ENCODE measurements around the gene P2RX1. TPM values are rescaled to one million over a fixed set of nuclear protein-coding genes. Genes with fewer than 3 reads are reported as not detected.

Gene P2RX1
- total and polyA plus RNA-seq, 2 of the 4 experiments (the other 2 are of a cell fraction): not detected

- no TSS peak for BruUV-seq (replicated peaks)
- in situ Hi-C loops (cut with MboI; ENCODE audit: low sequenced_read_pairs): no loop called here
Measured at GRCh38 chr17:3864534-3864933, 51.7 kb downstream of the P2RX1 start.

More at GRCh38 chr17:3864534-3864933, 51.7 kb downstream of the P2RX1 start:
- H2BK5ac ChIP-seq (ENCODE audit: low read depth, low read length, poor library complexity, severe bottlenecking): no peak overlapping the region
- no peak for TF ChIP-seq FOS (IDR thresholded peaks at IDR 0.05; ENCODE audit: low read depth, low read length)
- H3K9me1 ChIP-seq (ENCODE audit: insufficient read depth, low read length): no peaks in the 10 kb centered on the region
- no peak overlapping the region for H2AK5ac ChIP-seq (ENCODE audit: low read depth, low read length)
- ATAC-seq (ENCODE audit: low read depth) (no peak), DNase-seq (no peak)
- H4K5ac ChIP-seq (ENCODE audit: low read depth, low read length): no peak overlapping the region
- no peaks in the 10 kb centered on the region for H3K79me1 ChIP-seq (ENCODE audit: low read depth in 1 of 2, low read length in 2 of 2)
- H3K4ac ChIP-seq (ENCODE audit: low read depth, low read length): no peak overlapping the region
- H3K4me2 ChIP-seq (ENCODE audit: low read depth, low read length): no peak overlapping the region
- CTCF ChIA-PET: no interaction called here
- H2AFZ ChIP-seq (replicated peaks; ENCODE audit: low read length, poor library complexity): no peak overlapping the region
- no peaks in the 10 kb centered on the region for H3K9me3 ChIP-seq (ENCODE audit: control insufficient read depth, insufficient read depth, low read length)
- dilution Hi-C loops (cut with HindIII; ENCODE audit: low sequenced_read_pairs, unreplicated experiment) (no loop called here), intact Hi-C loops (cut with micrococcal nuclease) (loop anchor here (10.0 kb wide), 1 partner anchor 210 kb away; no protein-coding TSS in a partner anchor)
- peak overlapping the region; percentile 45 for H2AK9ac ChIP-seq (replicated peaks; ENCODE audit: low read depth, low read length, poor library complexity)
- no peak overlapping the region for H3K56ac ChIP-seq (ENCODE audit: extremely low read depth, insufficient read depth, low read length)
- H2BK120ac ChIP-seq (ENCODE audit: low read depth, low read length): no peak overlapping the region
- no peak overlapping the region for H4K8ac ChIP-seq (ENCODE audit: low read depth in 2 of 2, low read length in 2 of 2)
- no peak overlapping the region for H2BK15ac ChIP-seq (ENCODE audit: low read depth, low read length)
- H3K4me3 ChIP-seq (ENCODE audit: insufficient read depth, low read depth, low read length): no peak overlapping the region
- H3K9ac ChIP-seq (ENCODE audit: low read depth, low read length): no peak overlapping the region
- WGBS, 2 experiments (ENCODE audit: extremely low coverage in 2 of 2, insufficient read length in 1 of 2): 100% methylated on average over 3 of the region's 10 CpGs; no CpG with 5 or more reads in 1 of the 2 experiments
- no peaks in the 10 kb centered on the region for H3K4me1 ChIP-seq (ENCODE audit: control insufficient read depth, insufficient read depth, low read length)
- peaks cover 14% of the 10 kb centered on the region for H3K36me3 ChIP-seq (ENCODE audit: control insufficient read depth, insufficient read depth, low read length)
- no peak overlapping the region for H3K27ac ChIP-seq (ENCODE audit: insufficient read depth, low read length)
- no peaks in the 10 kb centered on the region for H3K27me3 ChIP-seq (ENCODE audit: control insufficient read depth, insufficient read depth, low read length)
- H3K18ac ChIP-seq (ENCODE audit: low read depth, low read length): no peak overlapping the region
- POLR2A ChIA-PET (ENCODE audit: unreplicated experiment): no interaction called here
- no peaks in the 10 kb centered on the region for H4K20me1 ChIP-seq (ENCODE audit: insufficient read depth, low read length)
- H2BK20ac ChIP-seq (ENCODE audit: low read depth, low read length): no peak overlapping the region
- no peak overlapping the region for H3K14ac ChIP-seq (replicated peaks; ENCODE audit: low read depth, low read length)
- no peak overlapping the region for H3K23ac ChIP-seq (ENCODE audit: low read depth, low read length)
- no peak overlapping the region for H4K91ac ChIP-seq (ENCODE audit: insufficient read depth, low read depth, low read length)
